Measurements from ENCODE around the gene KPNA5.

DNA sequence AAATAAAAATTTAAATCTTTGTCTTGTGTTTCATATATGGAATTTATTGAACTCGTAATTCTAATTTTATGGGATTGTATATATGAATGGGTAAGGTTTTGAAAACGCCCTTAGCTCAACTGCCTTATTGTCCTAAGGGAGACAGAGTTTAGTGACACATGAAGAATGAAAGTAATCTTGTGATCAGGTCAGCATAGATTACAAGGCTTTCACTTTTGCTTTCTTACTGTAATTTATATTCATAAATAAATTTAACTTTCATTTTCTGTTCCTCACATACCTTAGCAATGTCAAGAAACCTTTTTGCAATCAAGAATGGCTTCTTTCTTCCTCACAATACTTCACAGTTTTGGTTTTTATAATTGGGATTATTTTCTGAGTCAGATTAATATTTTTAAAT, 14.4 kb downstream of the KPNA5 start:
- TF ChIP-seq POLR2A (IDR thresholded peaks at IDR 0.05) (no peak), POLR2AphosphoS5 (IDR thresholded peaks at IDR 0.05) (no peak), EP300 (IDR thresholded peaks at IDR 0.05) (no peak)
- TF ChIP-seq, protein P1, sequence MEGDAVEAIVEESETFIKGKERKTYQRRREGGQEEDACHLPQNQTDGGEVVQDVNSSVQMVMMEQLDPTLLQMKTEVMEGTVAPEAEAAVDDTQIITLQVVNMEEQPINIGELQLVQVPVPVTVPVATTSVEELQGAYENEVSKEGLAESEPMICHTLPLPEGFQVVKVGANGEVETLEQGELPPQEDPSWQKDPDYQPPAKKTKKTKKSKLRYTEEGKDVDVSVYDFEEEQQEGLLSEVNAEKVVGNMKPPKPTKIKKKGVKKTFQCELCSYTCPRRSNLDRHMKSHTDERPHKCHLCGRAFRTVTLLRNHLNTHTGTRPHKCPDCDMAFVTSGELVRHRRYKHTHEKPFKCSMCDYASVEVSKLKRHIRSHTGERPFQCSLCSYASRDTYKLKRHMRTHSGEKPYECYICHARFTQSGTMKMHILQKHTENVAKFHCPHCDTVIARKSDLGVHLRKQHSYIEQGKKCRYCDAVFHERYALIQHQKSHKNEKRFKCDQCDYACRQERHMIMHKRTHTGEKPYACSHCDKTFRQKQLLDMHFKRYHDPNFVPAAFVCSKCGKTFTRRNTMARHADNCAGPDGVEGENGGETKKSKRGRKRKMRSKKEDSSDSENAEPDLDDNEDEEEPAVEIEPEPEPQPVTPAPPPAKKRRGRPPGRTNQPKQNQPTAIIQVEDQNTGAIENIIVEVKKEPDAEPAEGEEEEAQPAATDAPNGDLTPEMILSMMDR (IDR thresholded peaks at IDR 0.05), result no peak
